Stimulated activated CD4-positive, alpha-beta T cell treated with anti-CD3 and anti-CD28 coated beads, Interleukin-4, amount 100 ng/mL, for 24 hours (primary cell): ENCODE results near the gene AFMID.
"Not testable (repeated sequence)": the region's sequence is repeated elsewhere in the genome, so short reads cannot be mapped to it uniquely, and the experiment has no call there.

Source experiments
- DNase-seq: peaks from one replicate; pipeline ENCODE4 v3.0.0-alpha.2; 2020

Gene AFMID

GRCh38 chr17:78154903-78155811, 32.0 kb upstream of the AFMID start:
- DNase-seq = no peak

GRCh38 chr17:78159575-78160158, 27.5 kb upstream of the AFMID start:
- no peak for DNase-seq

- no peak for DNase-seq
These were observed 23.0 kb upstream of the AFMID start for GRCh38 chr17:78163881-78164747.

- DNase-seq = no peak
These were observed 22.2 kb upstream of the AFMID start for GRCh38 chr17:78164748-78165607.

GRCh38 chr17:78166416-78166815, 20.7 kb upstream of the AFMID start:
- no peak for DNase-seq

- peak; percentile 85 for DNase-seq
These were observed 18.8 kb upstream of the AFMID start, which contains the start of gene SYNGR2 for GRCh38 chr17:78168242-78168902. TSS of gene SYNGR2 (plus strand) at chr17:78168581. CDS start at chr17:78168617, 36 bp downstream.

GRCh38 chr17:78168903-78169793, 18.0 kb upstream of the AFMID start:
- DNase-seq = peak; percentile 61

GRCh38 chr17:78170692-78171590, 16.2 kb upstream of the AFMID start:
- DNase-seq = no peak

GRCh38 chr17:78171591-78172248, 15.4 kb upstream of the AFMID start:
- not testable (repeated sequence) for DNase-seq

GRCh38 chr17:78172249-78173051, 14.7 kb upstream of the AFMID start:
- DNase-seq = no peak

- no peak for DNase-seq
These were observed 14.0 kb upstream of the AFMID start for GRCh38 chr17:78173097-78173715.

- no peak for DNase-seq
These were observed 12.8 kb upstream of the AFMID start for GRCh38 chr17:78174346-78174869.

GRCh38 chr17:78174870-78175642, 12.1 kb upstream of the AFMID start:
- no peak for DNase-seq

- DNase-seq = no peak
These were observed 11.6 kb upstream of the AFMID start for GRCh38 chr17:78175643-78175981.

GRCh38 chr17:78176548-78177025, 10.6 kb upstream of the AFMID start:
- peak; percentile 80 for DNase-seq

- no peak for DNase-seq
These were observed 7.8 kb upstream of the AFMID start for GRCh38 chr17:78179372-78179771.
